Measurements from ENCODE around the gene CFHR3.
"Not testable (repeated sequence)": the region's sequence is repeated elsewhere in the genome, so short reads cannot be mapped to it uniquely, and the experiment has no call there.

Gene CFHR3

GRCh38 chr1:196774603-196775002 lies at the start of gene CFHR3:
Gene CFHR3, plus strand, starts transcription at chr1:196774840. Its CDS starts 47 bp downstream, at chr1:196774887.
- DNase-seq = no peak

DNA sequence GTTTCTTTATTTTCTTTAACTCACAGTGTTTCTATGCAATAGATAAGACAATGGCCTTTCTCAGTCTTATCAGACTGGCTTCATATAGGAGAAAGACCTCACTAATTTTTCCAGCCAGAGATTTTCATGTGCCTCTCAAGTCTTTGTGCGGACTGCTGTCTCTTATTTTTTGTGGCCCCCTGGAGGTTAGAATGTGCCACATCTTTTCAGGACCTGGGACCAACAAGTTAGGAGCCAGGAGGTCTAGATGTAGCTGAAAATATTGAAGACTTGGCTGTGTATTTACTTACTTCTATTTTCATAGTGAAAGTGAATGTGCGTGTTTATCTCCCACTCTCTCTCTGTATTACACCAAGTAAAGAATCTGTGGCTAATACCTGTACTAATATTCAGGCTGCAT lies 42.1 kb upstream of the CFHR3 start:
- no peak for DNase-seq

- DNase-seq = no peak
Observed at GRCh38 chr1:196733091-196733970, 41.3 kb upstream of the CFHR3 start.

- no peak for DNase-seq
Observed at GRCh38 chr1:196734006-196734405, 40.6 kb upstream of the CFHR3 start.

- no peak for DNase-seq
Observed at GRCh38 chr1:196734460-196734859, 40.2 kb upstream of the CFHR3 start.

DNA sequence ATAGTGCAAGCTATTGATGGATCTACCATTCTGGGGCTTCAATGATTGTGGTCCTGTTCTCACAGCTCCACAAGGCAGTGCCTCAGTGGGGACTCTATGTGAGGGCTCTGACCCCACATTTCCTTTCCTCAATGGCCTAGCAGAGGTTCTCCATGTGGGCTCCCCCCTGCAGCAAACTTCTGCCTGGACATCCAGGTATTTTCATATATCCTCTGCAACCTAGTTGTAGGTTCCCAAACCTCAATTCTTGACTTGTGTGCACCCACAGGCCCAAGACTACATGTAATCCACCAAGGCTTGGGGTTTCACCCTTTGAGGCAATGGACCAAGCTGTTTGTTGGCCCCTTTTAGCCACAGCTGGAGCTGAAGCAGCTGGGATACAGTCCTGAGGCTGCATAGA lies 35.9 kb upstream of the CFHR3 start:
- DNase-seq = no peak

- DNase-seq = not testable (repeated sequence)
Observed at GRCh38 chr1:196743244-196743643, 31.4 kb upstream of the CFHR3 start.

DNA sequence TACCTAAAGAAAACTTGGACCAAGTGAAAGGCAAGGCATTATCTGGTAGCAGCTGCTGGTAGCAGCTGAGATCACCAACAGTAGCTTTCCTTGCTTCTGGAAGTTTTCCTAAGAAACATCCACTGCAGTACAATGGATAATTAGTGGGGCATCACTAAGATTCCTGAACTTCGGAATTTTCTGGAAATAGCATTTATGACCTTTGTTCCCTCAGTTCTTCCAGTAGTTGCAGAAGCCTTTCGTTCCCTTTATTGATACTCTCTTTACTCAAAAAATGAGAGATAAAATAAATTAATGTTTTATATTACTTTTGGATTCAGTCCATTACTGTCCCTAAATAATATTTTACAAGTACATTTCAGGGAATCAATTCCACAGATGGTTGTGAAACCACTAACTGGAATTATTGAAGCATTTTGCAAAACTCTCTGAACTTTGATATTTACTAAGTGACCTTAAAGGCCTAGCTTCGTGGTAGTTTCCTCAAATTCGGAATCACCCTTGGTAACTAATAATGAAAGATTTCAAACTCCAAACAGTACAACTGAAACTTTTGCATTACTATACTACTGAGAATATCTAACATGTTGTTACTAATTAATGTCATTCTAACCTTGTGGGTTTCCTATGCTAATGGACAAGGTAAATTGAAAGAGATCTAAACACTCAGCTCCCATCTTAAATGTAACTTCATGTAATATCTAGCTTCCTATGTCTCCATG lies 9.5 kb upstream of the CFHR3 start:
- DNase-seq = not testable (repeated sequence)

GRCh38 chr1:196769823-196770222 lies 4.8 kb upstream of the CFHR3 start:
- not testable (repeated sequence) for DNase-seq

GRCh38 chr1:196773713-196774112 lies 927 bp upstream of the CFHR3 start:
- no peak for DNase-seq

- no peak for DNase-seq
Observed at GRCh38 chr1:196774175-196774574, 465 bp upstream of the CFHR3 start.

DNA sequence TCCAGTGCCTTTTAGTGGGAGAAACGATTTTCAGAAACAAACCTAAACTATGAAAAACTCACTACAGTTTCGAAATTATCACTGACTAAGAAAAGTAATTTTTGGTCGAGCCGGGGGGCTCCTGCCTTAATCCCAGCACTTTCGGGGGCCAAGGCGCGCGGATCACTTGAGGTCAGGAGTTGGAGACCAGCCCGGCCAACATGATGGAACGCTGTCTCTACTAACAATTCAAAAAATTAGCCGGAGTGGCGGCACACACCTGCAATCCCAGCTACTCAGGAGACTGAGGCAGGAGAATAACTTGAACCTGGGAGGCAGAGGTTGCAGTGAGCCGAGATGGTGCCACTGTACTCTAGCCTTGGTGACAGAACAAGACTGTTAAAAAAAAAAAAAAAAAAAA lies 3.0 kb downstream of the CFHR3 start:
- no peak for DNase-seq

GRCh38 chr1:196779093-196779492 lies 4.5 kb downstream of the CFHR3 start:
- DNase-seq = no peak

DNA sequence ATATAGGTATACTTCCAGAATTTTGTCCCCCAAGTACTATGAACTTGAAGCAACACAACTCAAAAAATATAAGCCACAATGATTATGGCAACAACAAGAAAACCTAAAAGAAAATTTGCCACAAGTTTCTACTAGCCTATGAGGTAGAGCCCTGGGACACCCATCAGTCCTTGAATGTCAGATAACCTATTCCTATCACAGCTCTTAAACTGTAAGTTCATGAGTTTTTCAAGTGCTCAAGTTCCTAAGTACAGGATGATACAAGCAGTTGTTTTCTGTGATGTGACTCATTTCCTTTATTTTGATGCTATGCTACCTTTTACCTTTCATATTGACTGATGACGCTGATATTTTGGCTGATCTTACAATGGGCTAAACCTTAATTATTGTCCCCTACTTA lies 16.6 kb downstream of the CFHR3 start:
- not testable (repeated sequence) for DNase-seq

DNA sequence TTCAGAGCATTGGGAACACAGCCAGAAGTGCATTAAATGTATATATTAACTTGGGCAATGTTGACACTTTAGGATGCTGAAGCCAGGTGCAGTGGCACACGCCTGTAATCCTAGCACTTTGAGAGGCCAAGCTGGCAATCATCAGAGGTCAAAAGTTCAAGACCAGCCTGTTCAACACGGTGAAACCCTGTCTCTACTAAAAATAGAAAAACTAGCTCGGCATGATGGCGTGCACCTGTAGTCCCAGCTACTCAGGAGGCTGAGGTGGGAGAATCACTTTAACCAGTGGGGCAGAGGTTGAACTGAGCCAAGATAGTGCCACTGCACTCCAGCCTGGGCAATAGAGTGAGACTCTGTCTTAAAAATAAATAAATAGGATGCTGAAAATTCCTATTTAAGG lies 19.5 kb downstream of the CFHR3 start:
- DNase-seq = not testable (repeated sequence)

GRCh38 chr1:196797891-196798290 lies 23.3 kb downstream of the CFHR3 start:
- no peak for DNase-seq

DNA sequence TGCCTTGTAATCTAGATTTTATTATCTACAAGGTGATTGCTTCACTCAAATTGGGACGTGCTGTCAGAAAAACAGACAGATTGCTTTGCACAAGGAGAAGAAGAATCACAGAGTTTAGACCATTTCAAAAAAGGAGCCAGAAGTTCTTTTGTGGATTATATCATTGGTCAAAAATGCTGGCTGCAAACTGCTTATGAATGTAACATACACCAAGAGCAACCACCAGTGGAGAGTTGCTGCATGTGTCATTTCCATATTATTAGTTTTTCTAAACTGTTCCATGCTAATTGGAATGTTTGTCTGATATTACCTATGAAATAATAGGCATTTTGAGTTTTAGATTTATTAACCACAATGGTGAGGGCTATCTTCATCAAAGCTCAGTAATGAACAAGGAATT lies 27.3 kb downstream of the CFHR3 start:
- DNase-seq = not testable (repeated sequence)

DNA sequence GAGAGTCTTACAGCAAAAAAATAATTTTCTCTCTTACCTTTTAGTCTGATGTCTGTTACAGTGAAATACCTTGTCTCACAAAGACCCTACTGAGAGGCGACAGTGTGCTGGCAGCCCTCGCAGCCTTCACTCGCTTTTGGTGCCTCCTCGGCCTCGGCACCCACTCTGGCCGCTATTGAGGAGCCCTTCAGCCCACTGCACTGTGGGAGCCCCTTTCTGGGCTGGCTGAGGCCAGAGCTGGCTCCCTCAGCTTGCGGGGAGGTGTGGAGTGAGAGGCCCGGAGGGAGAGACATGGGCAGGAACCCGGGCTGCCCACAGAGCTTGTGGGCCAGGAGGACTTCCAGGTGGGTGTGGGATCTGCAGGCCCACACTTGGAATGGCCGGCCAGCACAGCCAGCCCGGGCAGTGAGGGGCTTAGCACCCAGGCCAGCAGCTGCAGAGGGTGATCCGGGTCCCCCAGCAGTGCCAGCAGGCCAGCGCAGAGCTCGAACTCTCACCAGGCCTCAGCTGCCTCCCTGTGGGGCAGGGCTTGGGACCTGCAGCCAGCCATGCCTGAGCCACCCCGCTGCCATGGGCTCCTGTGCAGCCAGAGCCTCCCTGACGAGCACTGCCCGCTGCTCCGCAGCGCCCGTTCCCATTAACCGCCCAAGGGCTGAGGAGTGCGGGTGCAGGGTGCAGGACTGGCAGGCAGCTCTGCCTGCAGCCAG lies 34.0 kb downstream of the CFHR3 start:
- no peak for DNase-seq

- DNase-seq = not testable (repeated sequence)
Observed at GRCh38 chr1:196817442-196817841, 42.8 kb downstream of the CFHR3 start.

DNA sequence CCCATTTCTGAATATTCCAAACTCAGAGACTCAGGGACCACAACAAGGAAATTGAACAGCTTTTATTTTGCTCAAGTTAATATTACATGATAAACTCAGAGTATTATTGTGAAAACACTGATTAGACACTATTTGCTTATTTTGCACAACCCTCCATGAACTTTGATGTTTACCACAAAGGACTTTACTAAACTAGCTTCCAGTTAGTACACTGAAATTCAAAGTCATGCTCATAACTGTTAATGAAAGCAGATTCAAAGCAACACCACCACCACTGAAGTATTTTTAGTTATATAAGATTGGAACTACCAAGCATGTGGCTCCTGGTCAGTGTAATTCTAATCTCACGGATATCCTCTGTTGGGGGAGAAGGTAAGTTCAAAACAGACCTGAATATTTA lies 44.9 kb downstream of the CFHR3 start, which contains the start of gene CFHR1:
Gene CFHR1 (plus strand): TSS at position 201 of the 400 bp plus-strand sequence. CDS start 114 bp downstream, at position 315.
- DNase-seq = not testable (repeated sequence)

- DNase-seq = not testable (repeated sequence)
Observed at GRCh38 chr1:196827860-196828259, 53.2 kb downstream of the CFHR3 start.
